ENCODE results near the gene TIMP2.

The TIMP2 gene

DNA sequence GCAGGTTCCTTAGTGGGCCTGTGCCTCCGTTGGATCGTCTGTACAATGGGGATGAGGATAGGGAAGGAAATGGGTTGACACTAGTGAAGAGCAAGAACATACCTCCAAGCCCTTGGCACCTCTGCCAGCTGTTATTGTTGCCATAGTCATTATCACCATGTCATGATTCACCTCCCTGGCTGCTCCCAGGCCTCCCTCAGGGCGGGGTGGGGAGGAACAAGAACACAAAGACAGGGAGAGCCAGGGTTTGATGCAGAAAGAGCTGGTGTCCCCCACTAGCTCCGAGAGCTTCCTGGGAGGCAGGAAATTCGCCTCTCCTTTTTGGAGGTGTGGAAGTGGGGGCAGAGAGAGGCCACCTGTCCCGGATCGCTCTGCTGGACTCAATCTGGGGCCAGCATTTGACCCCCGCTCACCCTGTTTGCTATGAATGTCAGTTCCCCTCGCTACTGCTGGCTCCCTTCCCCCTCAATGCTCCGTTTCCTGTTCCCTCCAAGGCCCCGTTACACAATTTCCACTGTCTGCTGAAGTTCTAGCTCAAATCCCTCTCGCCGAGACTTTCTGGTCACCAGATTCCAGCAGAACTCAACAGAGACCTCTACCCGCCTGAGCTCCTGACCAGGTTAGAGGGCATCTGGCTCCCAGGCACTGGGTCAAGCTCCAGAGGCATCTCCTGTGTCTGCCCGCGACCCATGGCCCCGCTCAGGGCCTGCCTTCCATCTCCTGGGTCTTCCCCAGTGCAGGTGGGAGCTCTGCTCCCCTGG lies 9.1 kb downstream of the TIMP2 start:
- TF ChIP-seq, protein P1, sequence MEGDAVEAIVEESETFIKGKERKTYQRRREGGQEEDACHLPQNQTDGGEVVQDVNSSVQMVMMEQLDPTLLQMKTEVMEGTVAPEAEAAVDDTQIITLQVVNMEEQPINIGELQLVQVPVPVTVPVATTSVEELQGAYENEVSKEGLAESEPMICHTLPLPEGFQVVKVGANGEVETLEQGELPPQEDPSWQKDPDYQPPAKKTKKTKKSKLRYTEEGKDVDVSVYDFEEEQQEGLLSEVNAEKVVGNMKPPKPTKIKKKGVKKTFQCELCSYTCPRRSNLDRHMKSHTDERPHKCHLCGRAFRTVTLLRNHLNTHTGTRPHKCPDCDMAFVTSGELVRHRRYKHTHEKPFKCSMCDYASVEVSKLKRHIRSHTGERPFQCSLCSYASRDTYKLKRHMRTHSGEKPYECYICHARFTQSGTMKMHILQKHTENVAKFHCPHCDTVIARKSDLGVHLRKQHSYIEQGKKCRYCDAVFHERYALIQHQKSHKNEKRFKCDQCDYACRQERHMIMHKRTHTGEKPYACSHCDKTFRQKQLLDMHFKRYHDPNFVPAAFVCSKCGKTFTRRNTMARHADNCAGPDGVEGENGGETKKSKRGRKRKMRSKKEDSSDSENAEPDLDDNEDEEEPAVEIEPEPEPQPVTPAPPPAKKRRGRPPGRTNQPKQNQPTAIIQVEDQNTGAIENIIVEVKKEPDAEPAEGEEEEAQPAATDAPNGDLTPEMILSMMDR (IDR thresholded peaks at IDR 0.05), result no peak

DNA sequence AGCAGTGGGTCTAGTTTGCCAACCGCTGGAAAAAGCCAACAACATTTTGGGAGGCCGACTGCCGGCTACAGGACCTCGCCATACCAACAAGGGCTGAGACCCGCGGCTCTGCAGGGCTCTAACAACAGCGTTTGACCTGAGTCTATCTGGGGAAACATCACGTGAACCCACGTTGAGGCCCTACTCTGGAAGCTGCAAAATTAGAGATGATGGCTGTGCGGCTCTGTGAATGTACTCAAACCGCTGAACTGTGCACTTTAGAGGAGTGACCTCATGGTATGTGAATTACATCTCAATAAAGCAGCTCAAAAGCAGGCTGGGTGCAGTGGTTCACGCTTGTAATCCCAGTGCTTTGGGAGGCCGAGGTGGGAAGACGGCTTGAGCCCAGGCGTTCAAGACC lies 12.1 kb downstream of the TIMP2 start:
- TF ChIP-seq, protein P1 (IDR thresholded peaks at IDR 0.05), result no peak

DNA sequence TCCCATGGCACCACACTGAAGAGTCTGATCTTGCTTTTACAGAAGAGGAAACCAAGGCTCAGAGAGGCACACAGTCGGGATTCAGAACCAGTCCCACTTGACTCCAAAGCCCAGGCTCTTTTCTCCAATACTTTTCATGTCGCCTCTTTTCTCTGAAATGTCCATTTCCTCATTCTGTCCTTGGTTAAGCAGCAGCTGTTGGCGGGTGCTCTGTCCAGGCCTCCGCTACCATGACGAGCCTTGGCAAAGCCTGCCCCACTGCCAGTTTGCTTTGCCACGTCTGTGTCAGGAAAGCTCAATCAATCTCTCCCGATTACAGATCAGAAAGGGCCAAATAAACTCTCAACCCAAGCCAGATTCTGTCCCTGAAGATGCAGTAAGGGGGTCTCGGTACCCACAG lies 13.1 kb downstream of the TIMP2 start:
- TF ChIP-seq, protein P1 (IDR thresholded peaks at IDR 0.05), result no peak

DNA sequence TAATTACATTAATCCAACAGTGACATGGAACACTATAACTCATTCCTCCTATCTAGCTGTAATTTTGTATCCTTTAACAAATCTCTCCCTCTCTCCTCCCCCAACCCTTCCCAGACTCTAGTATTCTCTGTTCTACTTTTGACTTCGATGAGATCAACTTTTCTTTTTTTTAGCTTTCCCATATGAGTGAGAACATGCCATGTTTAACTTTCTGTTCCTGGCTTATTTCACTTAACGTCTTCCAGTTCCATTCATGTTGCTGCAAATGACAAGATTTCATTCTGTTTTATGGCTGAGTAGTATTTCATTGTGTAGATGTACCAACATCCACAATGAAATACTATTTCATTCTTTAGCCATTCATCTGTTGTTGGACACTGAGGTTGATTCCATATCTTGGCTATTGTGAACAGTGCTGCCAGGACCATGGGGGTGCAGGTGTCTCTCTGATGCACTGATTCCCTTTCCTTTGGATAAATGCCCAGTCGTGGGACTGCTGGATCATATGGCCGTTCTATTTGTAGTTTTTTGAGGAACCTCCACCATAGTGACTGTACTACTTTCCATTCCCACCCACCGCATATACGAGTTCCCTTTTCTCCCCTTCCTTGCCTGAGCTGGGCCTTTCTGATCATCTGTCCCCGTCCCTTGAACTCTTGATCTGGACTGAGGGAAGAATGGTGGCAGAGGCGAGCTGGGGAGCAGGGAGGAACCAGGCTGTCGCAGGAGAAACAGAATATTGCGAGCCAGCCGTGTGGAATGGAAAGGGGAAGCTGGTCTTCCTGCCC lies 14.5 kb downstream of the TIMP2 start:
- TF ChIP-seq, protein P1 (IDR thresholded peaks at IDR 0.05), result no peak

DNA sequence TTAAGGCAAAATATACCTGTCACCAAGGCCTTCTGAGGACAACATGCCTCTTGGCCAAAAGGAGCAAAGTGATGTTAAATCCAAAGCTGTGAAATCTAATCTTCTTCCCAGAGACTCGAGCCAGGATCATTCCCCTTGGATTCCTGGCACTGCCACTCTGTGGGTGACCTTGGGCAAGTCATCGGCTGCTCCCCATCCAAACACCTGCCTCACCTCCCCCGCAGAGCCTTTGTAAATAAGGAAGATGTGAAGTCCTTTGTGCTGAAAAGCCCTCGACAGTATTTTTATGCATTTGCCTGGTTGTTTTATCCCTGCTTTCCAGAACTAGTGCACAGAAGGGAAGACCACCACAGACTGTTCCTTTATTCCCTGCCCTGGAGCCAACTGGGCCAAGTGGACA lies 16.8 kb downstream of the TIMP2 start:
- TF ChIP-seq, protein P1 (IDR thresholded peaks at IDR 0.05), result no peak

DNA sequence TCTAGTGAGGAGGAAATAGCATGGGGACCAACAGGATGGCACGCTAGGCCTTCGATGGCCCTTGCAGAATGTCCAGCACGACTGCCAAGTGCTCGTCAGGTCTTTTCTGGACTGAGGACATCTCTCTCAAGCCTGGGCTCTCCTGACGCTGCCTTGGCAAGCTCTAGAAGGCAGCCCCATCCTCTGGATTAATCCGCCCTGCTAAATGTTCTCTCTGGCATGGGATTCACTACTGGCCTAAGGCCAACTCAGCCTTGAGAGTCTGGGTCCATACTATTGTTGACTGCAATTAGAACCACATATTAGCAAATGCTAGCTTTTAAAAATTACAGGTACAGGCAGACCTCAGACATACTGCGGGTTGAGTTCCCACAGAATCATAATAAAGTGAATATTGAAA lies 19.6 kb downstream of the TIMP2 start:
- TF ChIP-seq, protein P1 (IDR thresholded peaks at IDR 0.05), result no peak

DNA sequence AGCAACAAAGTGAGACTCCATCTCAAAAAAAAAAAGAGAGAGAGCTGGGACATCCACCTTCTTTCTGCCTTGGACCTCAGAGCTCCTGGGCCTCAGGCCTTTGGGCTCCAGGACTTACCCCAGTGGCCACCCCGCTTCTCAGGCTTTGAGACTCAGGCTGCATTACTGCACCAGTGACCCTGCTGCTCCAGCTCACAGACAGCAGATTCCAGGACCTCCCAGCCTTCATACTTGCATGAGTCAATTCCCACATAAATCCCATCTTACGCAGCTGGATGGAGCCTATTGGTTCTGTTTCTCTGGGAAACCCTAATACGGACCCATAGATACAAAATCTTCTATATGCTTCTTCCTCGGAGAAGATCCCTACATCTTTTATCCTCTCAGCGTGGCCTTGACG lies 20.1 kb downstream of the TIMP2 start:
- TF ChIP-seq, protein P1 (IDR thresholded peaks at IDR 0.05), result no peak
